Occipital lobe (tissue), 2 donors: ENCODE data around the gene GPBP1L1. TPM values are rescaled to one million over a fixed set of nuclear protein-coding genes. Genes with fewer than 3 reads are reported as not detected.
"Not testable (repeated sequence)": the region's sequence is repeated elsewhere in the genome, so short reads cannot be mapped to it uniquely, and the experiment has no call there.

ENCODE experiments used
- DNase-seq: peaks from one replicate; lab custom pipeline; 2025; lab: John Stamatoyannopoulos, UW
- total RNA-seq: library from RNA; depleted of rRNA; stranded (reverse); fragments of >200 nt; gene quantifications from one replicate; pipeline ENCODE4 v1.2.3, GENCODE V29; 2014

The GPBP1L1 gene
- total RNA-seq, 1 donor from 2014 or later = 55.4 TPM

GRCh38 chr1:45682942-45683341 lies 3.4 kb downstream of the GPBP1L1 start:
- DNase-seq = no peak

- no peak for DNase-seq
These were observed 7.2 kb downstream of the GPBP1L1 start for GRCh38 chr1:45679123-45679522.

DNA sequence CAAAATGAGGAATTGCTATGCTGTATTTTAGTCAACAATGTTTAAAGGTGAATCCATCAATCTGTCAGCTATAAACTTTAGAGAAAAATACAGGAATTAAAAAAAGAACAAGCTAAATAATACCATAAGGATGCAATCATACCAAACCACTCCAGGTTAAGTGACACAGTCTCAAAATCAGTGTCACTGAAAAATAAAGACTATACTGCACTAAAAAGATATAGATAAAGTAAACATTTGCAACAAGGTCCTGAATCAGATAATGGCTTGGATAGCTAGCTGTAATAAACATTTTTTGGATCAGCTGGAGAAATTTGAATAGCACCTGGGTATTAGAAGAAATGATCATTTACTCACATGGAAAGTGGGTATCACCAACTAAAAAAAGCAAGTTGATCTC lies 7.8 kb downstream of the GPBP1L1 start:
- no peak for DNase-seq

DNA sequence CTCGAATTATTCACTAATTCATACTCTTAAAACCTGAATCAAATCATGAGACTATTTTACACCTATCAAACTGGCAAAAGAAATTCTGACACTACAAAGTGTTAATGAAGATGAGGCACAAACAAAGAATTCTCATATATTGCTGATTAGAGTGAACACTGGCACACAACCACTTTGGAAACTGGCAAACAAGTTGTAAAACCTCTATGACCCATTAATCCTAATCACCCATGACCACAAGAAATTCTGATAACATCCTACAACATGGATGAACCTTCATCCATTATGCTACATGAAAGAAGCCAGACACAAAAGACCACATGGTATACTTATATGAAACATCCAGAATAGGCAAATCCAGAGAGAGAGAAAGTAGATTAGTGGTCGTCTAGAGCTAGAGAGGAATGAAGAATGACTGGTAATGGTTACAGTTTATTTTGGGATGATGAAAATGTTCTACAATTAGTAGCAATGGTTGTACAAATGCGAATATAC lies 8.5 kb downstream of the GPBP1L1 start:
- no peak for DNase-seq

DNA sequence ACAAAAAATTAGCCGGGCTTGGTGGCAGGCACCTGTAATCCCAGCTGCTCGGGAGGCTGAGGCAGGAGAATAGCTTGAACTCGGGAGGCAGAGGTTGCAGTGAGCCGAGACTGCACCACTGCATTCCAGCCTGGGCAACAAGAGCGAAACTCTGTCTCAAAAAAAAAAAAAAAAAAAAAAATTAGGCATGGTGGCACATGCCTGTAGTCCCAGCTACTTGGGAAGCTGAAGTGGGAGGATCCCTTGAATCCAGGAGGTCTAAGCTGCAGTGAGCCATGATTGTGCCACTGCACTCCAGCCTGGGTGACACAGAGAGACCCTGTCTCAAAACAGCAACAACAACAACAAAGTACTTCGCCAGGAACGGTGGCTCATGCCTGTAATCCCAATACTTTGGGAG lies 9.8 kb downstream of the GPBP1L1 start:
- DNase-seq = not testable (repeated sequence)

DNA sequence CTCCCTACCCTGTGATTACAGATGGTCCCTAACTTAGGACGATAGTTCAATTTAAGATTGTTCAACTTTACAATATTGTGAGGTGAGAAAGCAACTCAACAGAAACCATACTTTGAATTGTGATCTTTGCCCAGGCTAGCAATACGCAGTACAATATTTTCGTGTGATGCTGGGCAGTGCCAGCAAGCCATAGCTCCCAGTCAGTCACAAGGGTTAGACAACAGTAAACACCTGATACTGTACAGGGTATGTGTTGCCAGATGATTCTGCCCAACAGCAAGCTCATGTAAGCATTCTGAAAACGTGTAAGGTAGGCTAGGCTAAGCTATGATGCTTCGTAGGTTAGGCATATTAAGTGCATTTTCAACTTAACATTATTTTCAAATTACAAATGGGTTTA lies 11.9 kb downstream of the GPBP1L1 start:
- no peak for DNase-seq

GRCh38 chr1:45673956-45674355 lies 12.4 kb downstream of the GPBP1L1 start:
- no peak for DNase-seq

DNA sequence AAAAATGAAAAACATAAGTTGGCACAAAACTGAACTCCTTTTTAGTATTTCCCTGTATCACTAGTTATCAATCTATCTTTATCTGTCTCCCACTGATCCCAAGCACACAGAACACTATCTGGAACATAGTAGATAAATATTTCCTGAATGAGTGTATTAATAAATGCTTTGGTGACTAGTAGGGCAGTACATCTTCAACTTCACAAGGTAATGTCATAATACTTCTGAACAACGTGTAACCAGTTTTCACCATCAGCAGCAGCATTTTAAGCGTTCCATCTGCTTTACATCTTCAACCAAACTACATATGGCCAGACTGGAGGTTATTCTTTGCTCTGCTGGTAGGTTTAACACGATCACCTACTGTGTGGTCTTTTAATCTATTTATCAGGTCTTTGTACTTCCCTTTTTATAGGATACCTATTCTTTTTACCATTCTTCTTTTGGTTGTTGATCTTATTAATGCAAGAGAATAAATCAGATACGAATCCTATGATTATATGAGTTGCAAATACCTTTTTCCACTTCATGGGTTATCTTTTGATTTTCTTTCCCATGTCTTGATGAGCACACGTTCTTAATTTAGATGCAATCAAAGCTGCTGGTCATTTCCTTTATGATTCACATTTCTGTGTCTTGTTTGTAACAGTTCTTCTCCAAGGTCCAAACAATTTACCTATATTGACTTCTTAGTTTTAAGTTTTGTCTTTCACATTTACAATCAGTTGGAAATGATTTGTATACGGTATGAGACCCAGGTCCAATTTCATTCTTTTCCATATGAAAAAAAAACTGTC lies 16.3 kb downstream of the GPBP1L1 start:
- DNase-seq = no peak

DNA sequence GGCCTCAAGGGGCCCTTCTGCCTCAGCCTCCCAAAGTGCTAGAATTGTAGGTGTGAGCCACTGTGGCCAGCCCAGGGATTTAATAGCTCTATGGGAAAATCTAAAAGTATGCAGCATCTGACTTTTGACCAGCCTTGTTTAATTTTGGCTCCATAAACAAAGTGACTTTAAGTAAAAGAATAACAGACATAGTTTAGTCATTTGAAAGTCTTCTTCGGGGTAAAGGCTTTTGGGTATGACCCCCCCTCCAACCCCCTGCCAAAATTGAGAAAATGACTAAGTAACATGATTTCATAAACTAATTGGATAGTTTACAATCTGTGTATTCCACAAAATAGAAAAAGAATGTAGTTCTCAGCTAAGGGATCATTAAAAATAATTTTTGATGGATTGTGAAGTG lies 17.0 kb downstream of the GPBP1L1 start:
- no peak for DNase-seq

- DNase-seq = no peak
These were observed 17.8 kb downstream of the GPBP1L1 start for GRCh38 chr1:45668526-45668925.

- no peak for DNase-seq
These were observed 18.8 kb downstream of the GPBP1L1 start for GRCh38 chr1:45667321-45668111.

- DNase-seq = no peak
These were observed 19.5 kb downstream of the GPBP1L1 start for GRCh38 chr1:45666836-45667235.

DNA sequence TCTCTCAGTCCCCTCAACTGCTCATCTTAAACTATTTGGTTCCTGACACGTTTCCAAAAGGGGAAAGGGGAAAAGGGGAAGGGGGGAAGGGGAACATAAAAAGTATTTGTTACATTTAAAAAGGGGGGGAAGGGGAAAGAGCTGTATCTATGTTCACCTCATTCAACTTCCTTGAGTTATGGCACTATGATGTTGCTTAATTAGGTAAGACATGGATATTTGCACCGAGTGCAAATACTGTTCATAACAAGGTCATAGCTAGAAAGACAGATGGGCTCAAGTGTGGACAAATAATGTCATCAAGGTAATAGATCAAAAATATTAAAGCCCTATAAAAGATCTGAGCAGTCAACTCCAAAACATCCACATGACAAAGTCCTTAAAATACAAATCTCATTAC lies 26.0 kb downstream of the GPBP1L1 start:
- DNase-seq = no peak

DNA sequence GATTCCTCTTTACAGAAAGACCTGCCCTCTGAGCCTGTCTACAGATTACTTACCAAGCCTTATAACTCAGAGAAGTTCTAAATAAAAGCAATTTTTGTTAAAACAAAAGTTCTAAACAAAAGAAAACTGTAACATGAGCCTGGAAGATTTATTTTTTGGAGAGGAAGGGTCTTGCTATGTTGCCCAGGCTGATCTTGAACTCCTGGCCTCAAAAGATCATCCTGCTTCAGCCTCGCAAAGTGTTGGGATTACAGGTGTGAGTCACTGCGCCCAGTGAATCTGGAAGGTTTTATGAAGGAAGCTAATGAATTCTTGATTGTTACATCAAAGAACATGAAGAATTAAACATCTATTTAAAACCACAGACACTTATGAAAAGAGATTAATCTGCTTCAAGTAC lies 27.1 kb downstream of the GPBP1L1 start:
- no peak for DNase-seq

DNA sequence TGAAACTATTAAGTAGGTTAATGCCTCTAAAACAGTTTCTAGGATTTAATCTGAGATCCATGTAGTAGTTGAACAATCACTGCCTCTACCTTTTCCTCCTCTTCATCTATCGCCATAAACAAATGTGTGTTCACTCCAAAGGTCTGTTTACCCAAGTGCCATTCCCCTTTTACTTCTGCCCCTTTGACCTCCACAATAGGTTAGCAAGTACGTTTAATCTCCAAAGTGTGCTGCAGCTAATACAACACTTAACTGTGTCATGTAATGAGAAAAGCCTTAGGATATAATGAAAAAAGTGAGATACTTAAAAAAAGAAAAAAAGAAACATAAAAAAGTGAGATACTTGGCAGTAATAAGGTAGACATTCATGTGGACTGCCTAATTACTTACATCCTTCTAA lies 28.2 kb downstream of the GPBP1L1 start:
- no peak for DNase-seq

- no peak for DNase-seq
These were observed 29.6 kb downstream of the GPBP1L1 start for GRCh38 chr1:45656573-45657226.

GRCh38 chr1:45654540-45655280 lies 31.6 kb downstream of the GPBP1L1 start:
- no peak for DNase-seq

GRCh38 chr1:45647248-45648021 lies 38.9 kb downstream of the GPBP1L1 start:
- DNase-seq = no peak

DNA sequence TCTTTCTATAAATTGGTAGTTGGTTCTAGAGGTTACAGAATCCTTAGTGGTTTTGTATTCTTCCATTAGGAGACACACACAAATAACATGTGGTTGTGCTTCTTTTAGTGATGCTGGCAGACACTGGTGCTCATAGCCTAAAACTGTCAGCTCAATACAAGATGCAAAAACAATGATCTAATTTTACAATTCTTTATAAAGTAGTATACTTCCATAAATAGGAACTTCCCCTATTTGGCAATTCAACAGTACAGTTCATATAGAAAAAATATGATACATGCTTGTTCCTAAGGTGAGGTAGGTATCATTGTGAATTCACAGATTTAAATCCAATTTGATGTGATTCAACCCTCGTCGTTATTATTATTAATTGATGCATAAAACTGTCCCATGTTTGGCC lies 41.7 kb downstream of the GPBP1L1 start:
- DNase-seq = no peak

DNA sequence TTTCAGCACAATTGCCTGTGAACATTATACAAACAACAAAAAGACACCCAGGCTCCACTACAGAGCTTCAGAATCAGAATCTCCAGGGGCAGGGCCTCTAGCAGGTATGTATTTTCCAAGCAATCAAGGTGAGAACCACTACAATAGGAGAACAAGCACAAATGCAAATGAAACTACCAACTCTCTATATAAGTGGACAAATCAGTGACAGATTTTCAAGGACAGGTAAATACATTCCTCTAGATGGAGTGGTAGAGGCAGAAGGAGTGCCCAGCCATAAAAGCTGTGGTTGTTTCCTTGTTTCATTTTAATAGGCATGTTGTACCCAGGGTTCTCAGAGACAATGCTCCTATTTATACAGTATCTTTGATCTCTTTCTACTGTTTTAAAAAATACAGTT lies 42.4 kb downstream of the GPBP1L1 start:
- no peak for DNase-seq

DNA sequence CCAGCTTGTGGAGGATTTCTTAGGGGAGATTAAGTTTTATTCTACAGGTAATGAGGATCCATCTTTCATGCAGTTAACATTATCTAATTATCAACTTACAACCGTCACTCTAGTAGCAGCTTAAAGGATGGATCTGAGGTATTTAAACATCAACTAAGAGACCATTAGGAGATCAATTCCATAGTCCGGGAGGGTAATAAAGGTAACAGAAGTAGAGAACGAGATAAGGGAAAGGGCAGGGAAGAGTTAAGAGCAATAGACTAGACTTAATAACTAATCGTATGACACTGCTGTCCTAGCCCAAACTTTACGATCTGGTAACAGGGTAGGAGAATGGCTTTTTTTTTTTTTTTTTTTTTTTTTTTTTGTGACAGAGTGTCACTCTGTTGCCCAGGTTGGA lies 43.0 kb downstream of the GPBP1L1 start:
- DNase-seq = no peak
